T1000 (cell line): ENCODE data around the gene TNFRSF11A.

Experiments
- DNase-seq: peaks from one replicate; lab custom pipeline; 2025; ENCODE audit warnings: mixed read lengths; lab: John Stamatoyannopoulos, UW

Gene TNFRSF11A

DNA sequence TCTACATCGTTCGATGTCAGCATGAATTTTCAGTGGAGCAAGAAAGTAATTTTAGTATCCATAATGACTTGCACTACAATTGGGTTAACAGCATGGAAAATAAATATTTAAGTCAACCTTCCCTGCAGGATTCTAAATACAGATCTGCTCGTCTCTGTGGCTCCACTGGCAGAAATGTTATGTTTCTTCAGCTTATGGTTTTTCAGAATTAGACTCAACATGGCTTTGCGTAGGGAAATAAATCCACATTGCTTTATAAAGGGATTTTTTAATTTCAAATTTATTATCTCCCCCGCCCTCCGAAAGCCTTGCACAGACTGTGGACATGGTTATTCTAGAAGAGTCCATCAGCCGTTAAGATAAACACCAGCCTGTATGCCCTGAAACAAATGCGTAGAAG lies 18.2 kb downstream of the TNFRSF11A start:
- DNase-seq = no peak

DNA sequence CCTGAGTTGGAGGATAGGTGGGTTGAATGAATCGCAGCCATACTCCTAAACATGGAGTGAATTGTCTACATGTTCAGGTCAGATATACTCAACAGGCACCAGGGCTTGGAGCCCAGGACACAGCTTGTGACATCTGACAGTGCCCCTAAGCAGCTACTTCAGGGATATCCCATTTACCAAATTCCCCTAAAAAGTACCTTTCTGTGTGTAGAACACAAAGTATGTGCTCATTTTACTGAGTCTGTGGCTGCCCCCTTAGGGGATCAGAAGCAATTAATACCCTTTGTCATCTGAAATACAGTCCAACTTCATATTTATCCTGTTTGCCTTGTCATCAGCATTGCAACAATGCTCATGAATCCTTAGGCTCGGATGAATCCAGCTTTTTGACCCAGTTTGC lies 20.8 kb downstream of the TNFRSF11A start:
- no peak for DNase-seq

- no peak for DNase-seq
Observed at GRCh38 chr18:62346333-62347088, 21.4 kb downstream of the TNFRSF11A start.

GRCh38 chr18:62347089-62347506 lies 22.0 kb downstream of the TNFRSF11A start:
- no peak for DNase-seq

DNA sequence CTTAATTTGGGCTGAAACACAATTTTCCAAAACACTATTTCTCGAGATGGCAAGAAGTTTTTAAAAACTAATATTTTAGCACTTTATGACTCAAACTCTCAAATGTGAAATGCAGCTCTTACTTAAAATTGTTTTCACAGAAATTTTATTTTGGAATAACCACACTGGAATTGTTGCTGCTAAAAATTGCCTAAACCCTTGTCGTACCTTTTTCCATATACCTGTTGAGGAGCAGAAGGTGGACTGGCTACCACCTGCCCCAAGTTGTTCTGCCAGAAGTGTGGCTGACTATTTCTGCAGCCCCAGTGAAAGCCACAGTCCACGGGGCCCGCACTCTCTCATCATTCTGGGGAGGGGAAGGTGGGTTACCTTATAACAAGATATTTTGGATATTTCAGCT lies 23.4 kb downstream of the TNFRSF11A start:
- no peak for DNase-seq

DNA sequence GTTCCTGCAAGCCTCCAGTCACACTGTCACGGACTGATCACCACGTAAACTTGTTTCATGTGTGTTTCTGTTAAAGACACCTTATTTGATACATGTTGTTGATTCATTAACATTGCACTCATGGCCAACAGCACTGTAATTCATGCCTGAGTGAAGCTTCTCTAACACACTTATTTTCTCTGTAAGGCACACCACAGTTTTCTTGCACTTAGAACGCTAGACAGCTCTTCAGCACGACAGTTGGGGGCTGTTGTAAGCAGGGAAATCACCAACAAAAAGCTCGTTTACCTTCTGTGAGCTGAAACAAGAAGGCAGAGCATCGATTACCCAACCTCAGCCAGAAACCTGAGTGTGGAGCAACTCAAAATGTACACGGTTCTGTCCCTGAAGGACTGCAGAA lies 28.1 kb downstream of the TNFRSF11A start:
- DNase-seq = no peak

DNA sequence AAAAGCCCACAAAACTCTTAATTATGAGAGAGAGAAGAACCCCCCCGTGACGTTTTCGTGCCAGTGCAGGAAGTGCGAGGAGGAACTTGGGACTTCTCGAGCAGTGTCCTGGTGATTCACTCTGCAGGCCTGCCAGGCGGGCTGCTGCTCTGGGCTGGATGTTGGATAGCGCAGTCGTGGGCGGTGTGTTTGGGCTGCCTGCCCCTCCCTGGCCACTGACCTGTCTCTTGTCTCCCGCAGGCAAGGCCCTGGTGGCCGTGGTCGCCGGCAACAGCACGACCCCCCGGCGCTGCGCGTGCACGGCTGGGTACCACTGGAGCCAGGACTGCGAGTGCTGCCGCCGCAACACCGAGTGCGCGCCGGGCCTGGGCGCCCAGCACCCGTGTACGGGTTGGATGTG lies 29.0 kb downstream of the TNFRSF11A start:
- no peak for DNase-seq

DNA sequence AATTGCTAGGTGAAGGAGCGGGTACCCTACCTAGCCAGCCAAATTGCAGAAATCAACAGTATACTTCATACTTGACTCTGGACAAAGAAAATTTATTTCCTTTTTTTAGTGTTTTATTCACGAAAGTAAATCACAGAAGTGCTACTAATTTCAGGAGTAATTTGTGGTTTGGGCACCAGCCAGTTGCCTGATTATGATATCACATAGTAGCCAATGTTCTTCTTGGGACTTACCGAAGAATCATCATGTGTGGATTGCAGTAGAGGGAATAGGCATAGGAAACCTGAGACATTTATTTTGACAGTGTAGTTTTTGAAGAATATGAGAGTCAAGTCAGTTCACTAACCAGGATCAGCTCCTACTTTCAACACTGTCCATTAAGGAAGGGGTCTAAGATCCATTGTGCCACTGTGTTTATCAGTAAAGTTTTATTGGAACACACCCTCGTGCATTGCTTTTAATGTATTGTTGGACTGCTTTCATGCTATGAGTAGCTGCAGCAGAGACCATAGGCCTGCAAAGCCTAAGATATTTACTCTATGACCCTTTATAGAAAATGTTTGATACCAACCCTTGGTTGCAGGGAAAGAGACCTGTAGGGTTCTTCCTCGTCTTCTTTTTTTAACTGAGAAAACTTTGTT lies 32.1 kb downstream of the TNFRSF11A start:
- DNase-seq = no peak

DNA sequence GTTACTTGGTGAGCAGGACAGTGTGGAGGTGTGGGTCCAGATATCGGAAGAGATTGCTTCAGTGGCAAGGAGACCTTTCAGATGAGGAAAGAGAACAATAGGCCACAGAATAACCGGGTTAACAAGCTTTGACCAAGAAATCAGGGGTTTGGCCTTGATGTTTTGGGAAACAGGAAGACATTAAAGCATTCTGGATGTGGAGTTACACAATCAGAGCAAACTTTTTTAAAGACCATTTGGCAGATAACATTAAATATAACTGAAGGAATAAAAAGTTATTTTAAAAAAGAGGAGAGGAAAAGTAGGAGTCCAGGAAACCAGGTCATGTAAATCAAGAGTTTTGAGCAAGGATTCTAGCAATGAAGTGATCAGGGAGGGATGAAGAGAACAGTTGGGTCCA lies 35.7 kb downstream of the TNFRSF11A start:
- DNase-seq = no peak

- DNase-seq = no peak
Observed at GRCh38 chr18:62361288-62361687, 36.2 kb downstream of the TNFRSF11A start.

GRCh38 chr18:62364558-62364957 lies 39.4 kb downstream of the TNFRSF11A start:
- DNase-seq = no peak

- DNase-seq = no peak
Observed at GRCh38 chr18:62365420-62365819, 40.3 kb downstream of the TNFRSF11A start.

- no peak for DNase-seq
Observed at GRCh38 chr18:62366992-62367391, 41.9 kb downstream of the TNFRSF11A start.

- DNase-seq = no peak
Observed at GRCh38 chr18:62368100-62368499, 43.0 kb downstream of the TNFRSF11A start.

DNA sequence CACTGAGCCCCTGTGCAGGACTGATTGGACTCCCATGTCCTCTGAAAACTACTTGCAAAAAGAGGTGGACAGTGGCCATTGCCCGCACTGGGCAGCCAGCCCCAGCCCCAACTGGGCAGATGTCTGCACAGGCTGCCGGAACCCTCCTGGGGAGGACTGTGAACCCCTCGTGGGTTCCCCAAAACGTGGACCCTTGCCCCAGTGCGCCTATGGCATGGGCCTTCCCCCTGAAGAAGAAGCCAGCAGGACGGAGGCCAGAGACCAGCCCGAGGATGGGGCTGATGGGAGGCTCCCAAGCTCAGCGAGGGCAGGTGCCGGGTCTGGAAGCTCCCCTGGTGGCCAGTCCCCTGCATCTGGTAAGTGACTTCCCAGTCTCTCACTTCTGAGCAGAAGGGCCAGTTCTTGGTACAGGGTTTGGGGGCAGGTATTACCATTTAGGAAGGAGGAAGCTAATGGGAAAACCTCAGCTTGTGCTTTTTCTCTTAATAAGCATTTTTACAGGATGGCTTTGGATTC lies 44.1 kb downstream of the TNFRSF11A start:
- DNase-seq = no peak

DNA sequence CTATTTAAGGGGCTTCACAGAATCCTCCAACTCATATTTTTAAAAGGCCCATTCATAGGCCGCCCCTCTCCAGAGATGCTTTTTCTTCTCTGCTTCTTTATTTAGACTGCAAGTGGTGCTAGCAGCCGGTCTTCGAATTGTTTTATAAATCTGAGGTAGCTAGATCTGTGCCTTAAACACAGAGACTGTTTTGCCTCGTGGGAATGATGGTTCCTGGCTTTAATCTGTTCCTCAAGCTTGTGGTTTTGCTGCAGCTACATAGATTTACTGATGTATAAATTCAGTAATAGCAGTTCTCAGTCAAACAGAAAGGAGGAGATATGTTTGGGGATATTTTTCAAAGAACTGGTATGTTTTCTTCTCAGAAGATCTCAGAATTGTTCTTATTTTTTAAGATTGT lies 45.3 kb downstream of the TNFRSF11A start:
- no peak for DNase-seq

DNA sequence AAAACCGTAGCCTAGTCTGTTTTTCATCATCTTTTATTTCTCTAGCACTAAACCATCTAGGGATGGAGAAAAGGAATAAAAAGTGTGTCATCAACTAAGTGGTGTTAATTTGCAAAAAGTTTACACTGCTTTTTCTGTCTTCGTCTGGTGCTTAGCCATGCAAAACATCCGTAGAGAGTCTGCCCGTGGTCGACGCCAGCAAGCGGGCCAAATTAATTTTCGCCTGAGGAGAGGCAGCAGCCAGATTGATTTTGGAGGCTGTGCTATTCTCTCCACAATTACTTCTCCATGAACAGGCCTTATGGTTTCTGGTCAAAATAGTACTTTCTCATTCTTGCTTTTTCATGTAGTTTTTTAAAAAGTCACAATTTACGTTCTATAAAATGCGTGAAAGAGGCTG lies 46.3 kb downstream of the TNFRSF11A start:
- DNase-seq = no peak

GRCh38 chr18:62372156-62372555 lies 47.0 kb downstream of the TNFRSF11A start:
- no peak for DNase-seq

DNA sequence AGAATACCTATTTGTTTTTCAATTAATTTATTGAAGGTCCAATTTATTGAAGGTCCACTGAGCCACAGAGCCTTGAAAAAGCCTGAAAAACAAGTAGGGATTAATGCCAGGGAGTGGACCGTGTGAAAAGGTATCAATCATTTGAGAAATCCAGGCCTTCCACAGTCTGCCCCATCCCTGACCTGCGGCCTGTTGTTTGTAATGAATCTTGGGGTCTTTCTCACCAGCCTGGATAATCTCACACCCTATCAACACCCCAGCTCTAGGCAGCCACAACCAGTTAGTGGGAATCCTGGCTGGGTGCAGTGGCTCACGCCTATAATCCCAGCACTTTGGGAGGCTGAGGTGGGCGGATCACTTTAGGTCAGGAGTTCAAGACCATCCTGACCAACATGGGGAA lies 47.8 kb downstream of the TNFRSF11A start:
- no peak for DNase-seq

- no peak for DNase-seq
Observed at GRCh38 chr18:62374410-62374965, 49.4 kb downstream of the TNFRSF11A start.

DNA sequence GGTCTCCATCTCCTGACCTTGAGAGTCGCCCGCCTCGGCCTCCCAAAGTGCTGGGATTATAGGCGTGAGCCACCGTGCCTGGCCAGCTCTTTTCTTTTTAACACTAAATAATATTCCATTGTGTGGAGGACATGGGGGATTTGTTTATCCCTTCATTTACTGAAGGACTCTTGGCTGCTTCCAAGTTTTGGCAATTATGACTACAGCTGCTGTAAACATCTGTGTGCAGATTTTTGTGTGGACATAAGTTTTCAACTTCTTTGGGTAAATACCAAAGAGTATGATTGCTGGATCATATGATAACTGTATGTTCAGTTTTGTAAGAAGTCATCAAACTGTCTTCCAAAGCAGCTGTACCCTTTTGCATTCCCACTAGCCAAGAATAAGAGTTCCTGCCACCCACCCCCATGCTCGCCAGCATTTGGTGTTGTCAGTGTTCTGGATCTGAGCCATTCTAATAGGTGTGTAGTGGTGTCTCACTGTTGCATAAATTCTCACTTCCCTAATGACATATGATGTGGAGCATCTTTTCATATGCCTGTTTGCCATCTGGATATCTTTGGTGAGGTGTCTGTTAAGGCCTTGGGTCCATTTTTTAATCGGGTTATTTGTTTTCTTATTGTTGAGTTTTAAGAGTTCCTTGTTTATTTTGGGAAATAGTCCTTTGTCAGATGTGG lies 52.2 kb downstream of the TNFRSF11A start:
- no peak for DNase-seq

GRCh38 chr18:62379051-62379450 lies 53.9 kb downstream of the TNFRSF11A start:
- DNase-seq = no peak

DNA sequence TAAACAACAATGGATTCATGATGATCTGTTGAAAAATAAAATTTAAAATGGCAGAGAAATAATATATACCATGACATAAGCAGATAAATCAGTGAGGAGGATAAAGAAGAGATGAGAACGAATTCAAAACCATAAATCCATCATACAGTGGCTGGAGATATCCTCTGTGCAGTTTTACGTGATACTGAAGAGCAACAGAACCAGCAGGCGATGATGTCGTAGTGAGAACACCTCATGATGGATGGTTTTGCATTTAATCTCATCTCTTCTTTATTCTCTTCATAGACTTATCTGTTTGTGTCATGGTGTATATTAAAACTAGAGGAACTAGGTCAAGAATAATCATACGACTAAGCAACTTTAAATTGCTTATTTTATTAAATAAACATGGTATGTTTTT lies 56.3 kb downstream of the TNFRSF11A start:
- DNase-seq = no peak
